Astrocyte (in vitro differentiated cells and primary cell): ENCODE results near the gene RAP1A.

Experiments
- CTCF ChIP-seq: IDR thresholded peaks from 2 replicates; pipeline ENCODE4 v1.5.1; 2011; ENCODE audit warnings: low read depth, mild to moderate bottlenecking, inconsistent platforms, low read length, moderate library complexity; ENCODE audit not compliant: insufficient read depth
- EZH2 ChIP-seq: IDR thresholded peaks from 2 replicates; pipeline ENCODE4 v1.6.1; 2012; ENCODE audit warnings: mild to moderate bottlenecking, low read length, inconsistent platforms; ENCODE audit not compliant: insufficient read depth

DNA sequence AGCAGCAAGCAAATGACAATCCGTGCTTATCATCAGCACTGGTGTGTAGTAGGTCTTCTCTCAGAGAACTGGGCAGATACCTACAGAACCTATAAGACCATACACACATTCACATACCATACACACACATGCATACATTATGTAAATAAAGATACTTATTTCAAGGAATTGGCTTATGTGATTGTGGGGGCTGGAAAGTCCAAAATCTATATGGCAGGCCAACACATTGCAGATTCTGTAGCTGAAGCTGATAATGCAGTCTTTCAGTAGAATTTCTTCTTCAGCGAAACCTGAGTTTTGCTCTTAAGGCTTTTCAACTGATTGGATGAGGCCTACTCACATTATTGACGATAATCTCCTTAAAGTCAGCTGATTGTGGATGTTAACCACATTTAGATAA lies 24.1 kb downstream of the RAP1A start:
- TF ChIP-seq CTCF = no peak
- TF ChIP-seq EZH2 = no peak
